Hepatocyte (in vitro differentiated cells): ENCODE measurements around the gene ARMC2.

Source experiments
- EZH2phosphoT487 ChIP-seq: fragments of 200-600 bp; sonication (generic); IDR thresholded peaks from one replicate; pipeline ENCODE4 v1.6.1; 2018; ENCODE audit warnings: antibody characterized with exemption, mild to moderate bottlenecking, low read depth, moderate library complexity; ENCODE audit not compliant: unreplicated experiment, severe bottlenecking
- TF ChIP-seq, protein P1 (sequence below): fragments of 200-600 bp; sonication (generic); IDR thresholded peaks from 2 replicates; pipeline ENCODE4 v1.5.1; 2016; ENCODE audit warnings: antibody characterized with exemption, mild to moderate bottlenecking; ENCODE audit not compliant: poor library complexity

- TF ChIP-seq, protein P1, sequence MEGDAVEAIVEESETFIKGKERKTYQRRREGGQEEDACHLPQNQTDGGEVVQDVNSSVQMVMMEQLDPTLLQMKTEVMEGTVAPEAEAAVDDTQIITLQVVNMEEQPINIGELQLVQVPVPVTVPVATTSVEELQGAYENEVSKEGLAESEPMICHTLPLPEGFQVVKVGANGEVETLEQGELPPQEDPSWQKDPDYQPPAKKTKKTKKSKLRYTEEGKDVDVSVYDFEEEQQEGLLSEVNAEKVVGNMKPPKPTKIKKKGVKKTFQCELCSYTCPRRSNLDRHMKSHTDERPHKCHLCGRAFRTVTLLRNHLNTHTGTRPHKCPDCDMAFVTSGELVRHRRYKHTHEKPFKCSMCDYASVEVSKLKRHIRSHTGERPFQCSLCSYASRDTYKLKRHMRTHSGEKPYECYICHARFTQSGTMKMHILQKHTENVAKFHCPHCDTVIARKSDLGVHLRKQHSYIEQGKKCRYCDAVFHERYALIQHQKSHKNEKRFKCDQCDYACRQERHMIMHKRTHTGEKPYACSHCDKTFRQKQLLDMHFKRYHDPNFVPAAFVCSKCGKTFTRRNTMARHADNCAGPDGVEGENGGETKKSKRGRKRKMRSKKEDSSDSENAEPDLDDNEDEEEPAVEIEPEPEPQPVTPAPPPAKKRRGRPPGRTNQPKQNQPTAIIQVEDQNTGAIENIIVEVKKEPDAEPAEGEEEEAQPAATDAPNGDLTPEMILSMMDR = no peak
- no peak for TF ChIP-seq EZH2phosphoT487
Observed at GRCh38 chr6:108999428-108999827, 151.2 kb downstream of the ARMC2 start.
